Activated gamma-delta T cell treated with anti-CD3 and anti-CD28 coated beads, Interleukin-2, amount 50 U/mL, for 16 hours (primary cell): ENCODE measurements around the gene ERG.

Source experiments
- DNase-seq: peaks from one replicate; pipeline ENCODE4 v3.0.0-alpha.2; 2020; ENCODE audit warnings: low read depth

Gene ERG

GRCh38 chr21:38433471-38433870 is 64.8 kb downstream of the ERG start:
- no peak for DNase-seq

DNA sequence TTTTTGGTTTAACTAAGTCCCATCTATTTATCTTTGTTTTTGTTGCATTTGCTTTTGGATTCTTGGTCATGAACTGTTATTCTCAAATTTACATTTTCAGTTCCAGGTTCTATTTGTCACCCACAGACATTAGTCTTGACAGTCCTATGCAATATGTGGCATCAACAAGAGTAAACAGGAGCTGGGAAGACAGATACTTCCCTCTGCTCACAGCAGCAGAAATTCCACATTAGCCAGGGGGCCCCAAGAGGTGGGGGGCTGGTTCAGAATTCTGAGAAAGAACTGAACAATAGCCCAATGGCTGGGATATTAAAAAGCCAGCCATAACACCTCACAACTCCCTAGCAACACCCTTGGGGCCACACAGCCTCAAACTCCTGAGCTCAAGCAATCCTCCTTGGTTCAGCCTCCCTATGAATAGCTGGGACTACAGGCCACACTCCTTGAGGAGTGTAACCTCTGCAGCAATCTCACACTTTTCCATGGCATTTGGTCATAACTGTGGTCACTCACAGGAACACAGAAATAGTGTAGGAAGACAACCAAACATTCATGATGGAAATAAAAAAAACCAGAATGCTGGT is 67.8 kb downstream of the ERG start:
- no peak for DNase-seq

- no peak for DNase-seq
Observed at GRCh38 chr21:38429011-38429410, 69.3 kb downstream of the ERG start.

- DNase-seq: no peak
Observed at GRCh38 chr21:38428211-38428610, 70.1 kb downstream of the ERG start.

- no peak for DNase-seq
Observed at GRCh38 chr21:38424305-38425019, 73.8 kb downstream of the ERG start.

- DNase-seq: no peak
Observed at GRCh38 chr21:38422082-38422481, 76.2 kb downstream of the ERG start.

GRCh38 chr21:38420140-38420539 is 78.1 kb downstream of the ERG start:
- no peak for DNase-seq

DNA sequence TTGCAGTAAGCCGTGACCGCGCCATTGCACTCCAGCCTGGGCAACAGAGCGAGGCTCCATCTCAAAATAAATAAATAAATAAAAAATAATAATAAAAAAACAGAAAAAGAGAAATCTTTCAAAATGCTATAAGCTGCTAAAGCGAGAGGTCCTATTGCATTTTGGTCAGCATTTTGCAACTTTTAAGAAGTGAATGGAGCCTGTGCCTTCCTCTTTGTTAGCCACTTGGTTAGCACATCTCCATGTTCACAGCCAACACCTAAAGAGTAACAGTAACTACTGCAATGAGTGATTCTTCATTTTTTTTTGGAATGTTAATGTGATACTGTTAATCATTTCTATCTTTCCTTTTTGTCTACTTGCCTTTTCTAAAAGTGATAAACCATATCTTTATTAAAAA is 80.6 kb downstream of the ERG start:
- DNase-seq: no peak

- no peak for DNase-seq
Observed at GRCh38 chr21:38416791-38417190, 81.5 kb downstream of the ERG start.

GRCh38 chr21:38413958-38414548 is 84.2 kb downstream of the ERG start:
- no peak for DNase-seq

GRCh38 chr21:38410466-38410865 is 87.8 kb downstream of the ERG start:
- no peak for DNase-seq

- no peak for DNase-seq
Observed at GRCh38 chr21:38409907-38410306, 88.4 kb downstream of the ERG start.

GRCh38 chr21:38404177-38404576 is 94.1 kb downstream of the ERG start:
- DNase-seq: no peak

- no peak for DNase-seq
Observed at GRCh38 chr21:38402795-38403194, 95.5 kb downstream of the ERG start.

DNA sequence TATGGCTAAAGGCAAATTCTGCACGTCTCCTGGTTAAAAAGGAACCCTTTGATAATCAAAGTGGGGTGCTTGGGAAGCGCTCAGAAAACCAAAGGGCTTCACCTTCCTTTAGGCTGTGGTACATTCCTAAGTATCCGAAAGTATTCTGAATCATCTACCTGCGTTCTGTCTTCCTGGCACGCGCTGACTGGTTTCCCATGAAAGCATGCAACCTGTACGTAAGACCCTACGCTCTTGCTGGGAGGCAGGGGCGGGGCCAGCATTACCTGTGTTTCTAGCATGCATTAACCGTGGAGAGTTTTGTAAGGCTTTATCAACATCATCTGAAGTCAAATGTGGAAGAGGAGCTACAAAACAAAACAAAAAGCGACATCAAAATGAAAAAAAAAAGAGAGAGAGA is 96.0 kb downstream of the ERG start:
- DNase-seq: no peak

DNA sequence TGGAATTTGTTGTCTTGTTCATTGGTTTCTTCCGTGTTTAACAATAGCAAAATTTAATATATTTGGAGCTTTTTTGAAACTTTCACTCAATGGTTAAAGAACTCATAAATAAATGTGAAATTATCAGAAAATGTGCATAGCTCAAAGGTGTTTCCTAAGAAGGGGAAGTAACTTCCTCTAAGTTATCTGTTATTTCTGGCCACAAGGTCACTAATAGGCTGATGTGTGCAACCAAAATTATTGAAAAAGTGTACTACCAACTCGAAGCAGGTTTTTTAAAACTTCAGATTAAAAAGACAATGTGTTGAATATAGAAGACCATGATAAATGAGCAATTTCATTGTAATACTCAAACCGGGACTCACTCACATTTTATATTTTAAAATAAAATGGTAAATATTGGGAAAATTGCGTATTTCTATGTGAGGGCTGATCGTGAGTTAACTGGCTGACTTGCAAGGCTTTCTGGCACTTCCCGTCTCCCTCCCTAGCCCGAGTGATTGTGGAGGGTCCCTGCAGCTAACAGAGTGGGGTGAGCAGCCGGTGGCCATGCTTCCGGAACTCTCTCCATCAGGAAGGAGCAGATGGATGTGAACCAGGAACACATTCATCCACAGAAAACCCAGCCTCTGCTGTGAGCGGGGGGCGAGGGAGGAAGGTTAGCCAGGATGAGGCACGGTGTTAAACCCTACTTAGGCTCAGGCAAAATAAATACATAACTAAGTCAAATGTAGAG is 96.9 kb downstream of the ERG start:
- no peak for DNase-seq

DNA sequence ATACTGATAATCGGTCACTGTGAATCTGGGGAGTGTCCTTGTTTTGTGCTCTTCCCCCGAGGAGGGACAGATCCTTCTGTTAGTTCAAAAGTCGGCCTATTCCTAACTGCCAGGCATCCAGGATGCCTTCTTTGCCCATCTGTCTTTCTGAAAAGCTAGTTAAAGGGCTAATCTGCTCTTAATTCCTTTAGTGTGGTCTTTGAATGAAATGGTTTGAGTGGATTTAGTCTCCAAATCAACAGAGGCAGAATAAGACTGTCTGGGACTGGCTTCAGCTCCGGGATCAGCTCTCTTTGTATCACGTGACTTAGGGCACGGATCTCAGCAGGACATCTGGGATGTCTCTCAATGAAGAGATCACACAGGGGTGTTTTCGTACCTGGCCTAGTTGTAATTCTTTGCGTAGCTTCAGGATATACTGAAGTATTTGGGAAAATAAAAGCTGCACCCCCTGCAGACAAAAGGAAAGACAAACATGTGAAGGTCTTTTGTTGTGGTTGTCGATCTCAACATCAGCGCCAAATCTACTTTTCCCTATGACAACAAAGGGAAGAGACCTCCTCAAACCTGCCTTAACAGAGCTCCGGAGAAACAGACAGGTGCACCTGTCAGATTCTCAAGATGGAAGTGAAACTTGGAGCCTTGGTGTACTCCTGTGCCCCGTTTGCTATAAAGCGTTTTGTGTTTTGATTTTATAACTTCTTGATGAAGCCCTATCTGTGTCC is 97.9 kb downstream of the ERG start:
- no peak for DNase-seq

DNA sequence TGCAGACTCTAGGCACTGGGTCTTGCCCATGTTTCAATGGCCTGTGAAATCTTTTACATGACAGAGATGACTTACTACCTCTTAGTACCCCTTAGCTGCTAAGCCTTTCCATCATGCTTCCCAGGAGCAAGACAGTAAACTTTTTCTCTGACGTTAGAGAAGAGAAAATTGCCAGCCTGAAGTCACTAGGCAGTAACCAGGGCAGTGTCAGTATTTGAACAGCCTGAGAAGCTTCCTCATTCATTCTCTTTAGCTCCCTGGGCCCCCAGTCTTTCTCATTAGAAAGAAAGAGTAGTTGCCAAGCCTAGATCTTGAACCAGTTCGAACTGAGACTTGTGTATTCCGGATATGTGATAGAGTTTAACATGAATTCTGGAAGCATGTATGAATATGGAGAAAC is 99.2 kb downstream of the ERG start:
- no peak for DNase-seq

DNA sequence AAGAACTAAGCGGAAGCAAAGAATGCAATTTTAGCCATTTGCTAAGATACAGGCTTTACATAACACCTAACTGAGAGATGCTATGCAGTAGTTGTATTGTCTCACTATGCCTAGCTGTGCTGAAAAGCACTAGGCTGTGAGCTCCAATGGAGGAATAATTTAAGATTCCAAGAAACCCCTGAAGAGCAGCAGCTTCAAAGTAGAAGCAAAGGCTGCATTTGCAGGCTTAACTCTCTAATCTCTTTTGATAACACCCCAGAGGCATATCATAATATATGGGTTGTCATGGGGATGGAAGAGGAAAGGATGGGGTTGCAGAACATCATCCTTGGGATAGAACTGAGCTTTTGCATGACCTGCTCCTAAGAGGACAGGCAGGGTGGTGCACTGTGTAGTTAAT is 102.0 kb downstream of the ERG start:
- no peak for DNase-seq

- DNase-seq: no peak
Observed at GRCh38 chr21:38395581-38395980, 102.7 kb downstream of the ERG start.

GRCh38 chr21:38392661-38393060 is 105.6 kb downstream of the ERG start:
- DNase-seq: no peak

DNA sequence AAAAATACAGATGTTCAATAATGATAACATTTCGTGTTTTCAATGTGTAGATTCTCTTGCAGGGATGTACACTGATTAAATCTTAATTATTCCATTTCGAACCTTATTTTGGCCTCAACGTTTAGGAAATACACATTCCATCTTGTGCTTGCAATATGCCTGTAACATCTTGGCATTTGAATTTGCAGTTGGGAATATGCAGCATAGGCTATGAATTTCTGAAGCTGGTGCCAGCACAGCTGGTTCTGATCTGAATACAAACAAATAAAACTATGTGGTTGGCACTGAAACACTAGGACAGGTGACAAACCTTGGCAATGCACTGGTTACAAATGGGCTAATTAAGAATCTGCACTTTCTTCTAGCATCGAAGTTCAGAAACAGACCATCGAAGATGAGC is 108.4 kb downstream of the ERG start:
- no peak for DNase-seq

DNA sequence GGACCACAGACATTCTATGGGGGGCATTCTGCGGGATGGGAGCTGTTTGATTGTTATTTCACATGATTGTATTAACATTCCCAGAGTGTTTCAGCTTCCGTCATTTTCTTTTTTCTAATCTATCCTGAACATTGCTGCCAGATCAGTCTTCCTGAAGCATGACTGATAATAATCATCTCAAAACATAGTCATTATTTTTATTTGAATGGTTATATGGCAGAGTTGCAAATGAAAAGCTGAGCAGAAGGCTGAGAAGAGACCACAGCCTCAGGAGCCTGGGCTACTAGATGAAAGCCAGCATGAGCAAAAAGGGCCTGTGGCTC is 109.0 kb downstream of the ERG start:
- no peak for DNase-seq
